GM15510 (cell line): ENCODE measurements around the gene NTN1.

Experiments
- POLR2A ChIP-seq: IDR thresholded peaks from 3 replicates; pipeline ENCODE4 v1.6.1; 2011; ENCODE audit warnings: borderline replicate concordance; ENCODE audit not compliant: insufficient read length; ENCODE audit errors: extremely low read depth

The NTN1 gene

DNA sequence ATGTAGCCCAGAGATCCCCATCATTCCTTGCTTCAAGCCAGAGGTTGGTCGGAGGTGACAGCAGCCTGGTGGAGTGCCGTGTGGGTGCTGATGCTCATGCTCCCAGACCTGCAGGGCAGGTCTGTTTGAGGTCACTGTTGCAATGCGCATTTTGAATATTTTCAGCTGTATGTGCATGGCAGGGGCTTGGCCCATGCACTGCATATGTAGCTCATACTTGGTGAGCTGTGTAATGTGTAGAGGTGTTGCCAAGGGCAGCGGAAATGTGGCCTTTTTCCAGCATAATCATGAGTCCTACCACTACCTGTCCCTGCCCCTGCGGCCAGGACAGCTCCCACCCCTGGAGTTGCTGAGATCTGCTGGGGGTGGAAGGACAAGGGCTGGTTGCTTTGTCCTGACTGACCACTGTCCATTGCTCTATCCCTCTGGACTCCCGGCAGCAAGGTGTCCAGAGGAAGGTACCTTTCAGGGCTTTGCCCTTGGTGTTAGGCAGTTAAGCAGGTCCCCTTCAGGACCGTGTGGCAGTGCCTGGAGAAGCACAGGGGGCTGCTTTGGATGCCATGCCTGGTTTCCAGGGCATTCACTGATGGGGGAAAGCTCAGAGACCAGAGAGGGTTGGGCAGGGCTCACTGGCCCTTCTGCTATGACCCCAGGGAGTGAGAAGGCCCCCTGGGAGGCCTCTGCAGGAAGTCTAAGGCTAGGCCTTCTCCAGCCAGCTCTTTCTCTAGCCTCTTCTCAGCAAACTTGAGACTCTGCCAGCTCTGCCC is 215.2 kb downstream of the NTN1 start:
- no peak for TF ChIP-seq POLR2A

GRCh38 chr17:9237053-9237410 is 215.7 kb downstream of the NTN1 start:
- TF ChIP-seq POLR2A = no peak

DNA sequence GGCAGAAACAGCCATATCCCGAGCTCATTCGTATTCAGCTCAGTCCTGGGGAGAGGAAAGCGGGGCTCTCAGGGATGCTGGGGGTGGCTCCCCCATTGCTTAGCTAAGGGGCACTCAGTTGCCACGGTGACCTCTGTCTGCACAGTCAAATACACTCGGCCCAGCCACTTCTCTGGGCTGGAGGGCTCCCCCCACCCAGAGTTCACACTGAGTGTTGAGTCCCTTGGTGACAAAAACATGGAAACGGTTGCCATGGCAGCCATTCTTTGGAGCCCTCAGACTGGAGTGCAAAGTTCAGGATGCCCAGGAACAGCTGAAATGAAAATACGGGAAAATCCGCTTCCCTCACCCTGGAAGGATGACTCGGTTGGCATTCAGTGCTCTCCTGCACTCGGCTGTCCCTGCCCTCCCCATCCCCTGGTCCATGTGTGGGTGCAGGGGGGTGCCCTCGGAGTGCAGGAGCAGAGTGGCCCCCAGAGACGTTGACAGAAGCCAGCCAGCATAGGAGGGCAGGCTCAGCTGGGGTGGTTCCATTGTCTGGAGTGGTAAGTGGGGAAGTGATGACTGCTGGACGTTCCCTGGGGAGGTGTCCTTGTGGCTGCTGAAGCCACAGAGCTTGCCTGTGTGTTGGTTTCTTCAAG is 216.5 kb downstream of the NTN1 start:
- TF ChIP-seq POLR2A = no peak

GRCh38 chr17:9238340-9239245 is 217.3 kb downstream of the NTN1 start:
- TF ChIP-seq POLR2A = no peak

DNA sequence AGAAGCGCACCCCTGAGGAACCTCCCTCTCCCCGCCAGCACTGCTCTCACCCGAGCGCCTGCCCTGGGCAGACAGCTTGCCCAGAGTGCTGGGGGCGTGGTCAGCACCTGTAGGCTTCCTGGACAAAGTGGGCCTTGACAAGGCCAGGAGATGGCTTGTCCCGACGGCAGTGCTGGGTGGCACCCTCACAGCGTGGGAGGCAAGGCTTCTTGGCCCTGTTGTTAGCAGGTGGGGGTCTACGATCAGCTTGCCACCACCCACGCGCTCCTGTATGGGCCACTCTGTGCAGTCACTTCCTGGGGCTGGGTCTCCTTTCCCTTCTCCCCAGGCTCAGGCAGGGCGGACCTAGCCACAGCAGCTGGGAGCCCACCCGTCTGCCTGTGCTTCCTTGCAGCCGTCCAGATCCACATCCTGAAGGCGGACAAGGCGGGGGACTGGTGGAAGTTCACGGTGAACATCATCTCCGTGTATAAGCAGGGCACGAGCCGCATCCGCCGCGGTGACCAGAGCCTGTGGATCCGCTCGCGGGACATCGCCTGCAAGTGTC is 218.0 kb downstream of the NTN1 start:
- TF ChIP-seq POLR2A = no peak

DNA sequence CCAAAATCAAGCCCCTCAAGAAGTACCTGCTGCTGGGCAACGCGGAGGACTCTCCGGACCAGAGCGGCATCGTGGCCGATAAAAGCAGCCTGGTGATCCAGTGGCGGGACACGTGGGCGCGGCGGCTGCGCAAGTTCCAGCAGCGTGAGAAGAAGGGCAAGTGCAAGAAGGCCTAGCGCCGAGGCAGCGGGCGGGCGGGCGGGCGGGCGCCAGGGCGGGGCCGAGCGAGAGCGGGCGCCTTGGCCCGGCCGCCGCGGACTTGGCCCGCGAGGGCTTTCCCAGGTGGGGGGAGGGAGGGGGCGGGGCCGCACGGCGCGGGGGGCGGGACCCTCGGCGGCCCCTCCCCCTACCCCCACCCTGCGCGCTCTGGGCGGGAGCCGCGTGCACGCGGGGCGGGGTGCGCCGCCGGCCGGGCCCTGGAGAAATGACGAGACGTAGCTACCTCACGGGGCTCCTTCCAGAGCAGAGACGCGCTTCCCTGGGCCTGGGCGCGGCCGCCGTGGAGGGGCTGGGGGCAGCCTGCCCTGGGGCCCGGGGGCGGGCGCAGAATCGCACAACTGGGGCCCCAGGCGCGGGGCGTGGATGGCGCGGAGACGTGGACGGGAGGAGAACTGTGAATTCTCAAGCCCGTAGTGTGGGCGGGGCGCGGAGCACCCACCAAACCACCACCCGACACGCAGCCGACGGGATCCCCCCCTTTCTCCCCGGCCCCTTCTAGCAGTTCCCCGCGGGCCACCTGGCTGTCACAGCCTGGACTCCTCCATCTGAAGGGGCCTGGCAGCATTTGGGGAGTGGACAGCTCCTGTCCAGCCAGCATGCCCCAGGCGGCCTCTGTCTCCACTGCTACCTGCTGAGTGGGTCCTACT is 218.7 kb downstream of the NTN1 start:
- TF ChIP-seq POLR2A = peak; percentile 24

GRCh38 chr17:9240659-9241370 is 219.5 kb downstream of the NTN1 start:
- no peak for TF ChIP-seq POLR2A

GRCh38 chr17:9241371-9241712 is 220.0 kb downstream of the NTN1 start:
- TF ChIP-seq POLR2A = no peak

DNA sequence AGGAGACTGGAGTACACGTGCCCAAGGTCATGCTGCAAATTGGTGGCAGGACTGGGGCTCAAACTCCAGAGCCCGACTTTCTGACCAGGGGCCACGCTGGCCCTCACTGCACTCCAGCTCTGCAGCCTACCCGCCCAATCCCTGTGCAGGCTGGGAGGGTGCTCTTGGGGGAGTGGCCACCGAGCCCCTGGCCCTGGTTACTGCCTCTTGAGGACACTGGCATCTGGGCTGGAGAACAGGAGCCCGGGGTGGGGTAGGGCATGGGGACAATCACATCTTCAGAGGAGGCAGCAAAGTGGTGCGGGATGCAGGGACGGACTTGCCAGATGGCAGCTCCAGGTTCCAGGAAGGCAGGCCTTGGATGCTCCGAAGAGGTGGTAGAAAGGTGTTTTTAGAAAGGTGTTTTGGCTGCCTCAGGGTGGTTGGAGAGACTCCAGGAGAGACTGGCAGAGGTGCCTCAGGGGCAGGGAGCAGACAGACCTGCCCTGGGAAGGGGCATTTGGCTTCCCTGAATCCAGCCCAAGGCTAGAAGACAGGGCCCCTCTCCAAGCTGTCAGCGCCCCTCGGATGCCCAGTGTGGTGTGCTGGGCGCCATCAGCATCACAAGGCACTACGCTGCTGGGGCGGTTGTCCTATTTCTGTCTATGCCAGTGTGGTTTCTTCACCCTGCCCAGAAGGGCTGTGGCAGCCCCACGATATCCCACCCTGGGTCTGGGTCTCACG is 220.6 kb downstream of the NTN1 start:
- TF ChIP-seq POLR2A = no peak

GRCh38 chr17:9242497-9242881 is 221.2 kb downstream of the NTN1 start:
- TF ChIP-seq POLR2A = no peak

GRCh38 chr17:9242983-9243382 is 221.7 kb downstream of the NTN1 start:
- no peak for TF ChIP-seq POLR2A

GRCh38 chr17:9244066-9245052 is 223.0 kb downstream of the NTN1 start:
- no peak for TF ChIP-seq POLR2A

DNA sequence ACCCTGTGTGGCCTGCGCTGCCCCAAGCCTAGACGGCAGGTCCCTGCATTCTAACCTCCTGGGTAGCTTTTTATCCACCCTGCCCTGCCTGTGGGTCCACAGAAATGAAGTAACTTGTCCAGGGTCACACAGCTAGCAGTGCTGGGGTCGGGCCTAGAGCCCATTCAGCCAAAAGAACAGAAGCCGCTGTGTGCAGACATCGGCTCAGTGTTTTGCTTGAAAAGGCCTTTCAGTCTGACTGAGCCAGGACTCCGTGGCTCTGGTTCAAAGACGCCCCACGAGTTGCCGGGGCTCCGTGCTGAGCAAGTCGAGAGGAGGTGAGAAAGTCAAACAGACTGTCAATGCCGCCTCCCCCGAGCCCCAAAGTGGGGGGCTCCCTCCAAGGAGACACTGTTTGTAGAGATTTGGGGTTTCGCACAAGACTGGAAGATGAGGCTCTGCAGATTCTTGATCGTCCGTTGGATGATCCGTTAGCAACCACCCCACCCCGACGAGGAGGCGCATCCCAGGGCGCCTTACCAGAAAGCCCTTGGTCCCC is 226.2 kb downstream of the NTN1 start:
- no peak for TF ChIP-seq POLR2A
